Right kidney (tissue), 1 donor: ENCODE measurements around the gene TRPV5.
A peak's percentile ranks its signal among the peaks of the same experiment; 100 is the strongest.

Experiments
- DNase-seq: peaks from one replicate; pipeline ENCODE4 v3.0.0-alpha.2; 2016

Gene TRPV5

DNA sequence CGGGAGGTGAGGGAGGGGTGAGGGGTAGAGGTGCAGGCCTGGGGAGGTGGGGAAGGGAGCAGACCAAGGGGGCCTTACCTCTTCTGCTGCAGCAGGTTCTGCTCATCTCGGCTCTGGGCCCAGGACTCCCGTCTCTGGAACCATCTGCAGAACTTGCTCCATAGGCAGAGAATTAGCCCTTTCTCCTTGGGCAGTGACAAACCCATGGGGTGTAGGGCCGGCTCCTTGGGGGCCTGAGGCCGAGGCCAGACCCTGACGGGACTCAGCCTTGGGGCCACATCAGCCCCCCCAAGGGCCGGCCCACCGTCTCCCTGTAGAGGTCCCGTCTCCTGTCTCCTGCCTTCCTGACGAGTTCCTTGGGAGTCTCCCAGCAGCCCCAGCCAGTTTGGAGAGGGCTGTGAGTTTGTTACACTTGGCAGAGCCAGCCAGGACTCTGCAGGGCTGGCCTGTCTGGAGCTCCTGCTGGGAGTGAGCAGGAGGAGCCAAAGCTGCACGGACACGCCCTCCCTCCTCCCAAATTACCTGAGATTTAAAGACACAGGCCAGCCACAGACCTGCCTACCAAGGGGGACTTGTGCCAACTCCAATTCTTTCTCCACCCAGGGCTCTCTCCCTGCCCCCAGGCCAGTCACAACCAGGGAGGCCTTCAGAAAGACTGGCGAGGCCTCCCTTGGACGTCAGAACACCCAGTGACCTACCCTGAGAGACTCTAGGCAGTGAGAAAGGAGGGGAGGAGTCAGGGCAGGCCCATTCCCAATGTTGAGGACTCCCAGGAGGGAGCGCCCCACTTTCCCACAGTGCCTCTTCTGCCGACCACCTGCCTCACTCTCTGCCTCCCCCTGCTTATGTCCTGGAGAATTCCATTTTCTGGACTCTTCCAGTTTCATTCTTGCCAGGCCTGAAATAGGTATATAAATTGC is 48.0 kb downstream of the TRPV5 start, which contains the start of gene TRPV6:
Gene TRPV6, minus strand, starts transcription at position 435 of the 920 bp plus-strand sequence.
- peak; percentile 34 for DNase-seq

DNA sequence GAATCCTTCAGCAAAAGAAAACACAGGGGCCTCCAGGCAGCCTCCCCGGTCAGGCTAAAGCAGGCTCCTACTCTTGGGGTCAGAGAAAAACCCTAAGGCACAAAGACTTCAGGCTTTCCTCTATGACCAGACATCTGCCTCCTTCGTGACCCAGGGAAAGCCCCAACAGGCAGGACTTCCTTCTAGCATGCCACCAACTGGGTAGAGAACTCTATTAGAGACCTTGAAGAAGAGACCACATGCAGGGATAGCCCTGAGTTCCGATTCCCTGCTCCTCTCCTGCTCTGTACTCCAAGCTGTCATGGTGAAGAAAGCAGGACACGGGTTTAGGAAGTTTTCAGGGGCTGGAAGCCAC is 49.3 kb downstream of the TRPV5 start:
- no peak for DNase-seq

DNA sequence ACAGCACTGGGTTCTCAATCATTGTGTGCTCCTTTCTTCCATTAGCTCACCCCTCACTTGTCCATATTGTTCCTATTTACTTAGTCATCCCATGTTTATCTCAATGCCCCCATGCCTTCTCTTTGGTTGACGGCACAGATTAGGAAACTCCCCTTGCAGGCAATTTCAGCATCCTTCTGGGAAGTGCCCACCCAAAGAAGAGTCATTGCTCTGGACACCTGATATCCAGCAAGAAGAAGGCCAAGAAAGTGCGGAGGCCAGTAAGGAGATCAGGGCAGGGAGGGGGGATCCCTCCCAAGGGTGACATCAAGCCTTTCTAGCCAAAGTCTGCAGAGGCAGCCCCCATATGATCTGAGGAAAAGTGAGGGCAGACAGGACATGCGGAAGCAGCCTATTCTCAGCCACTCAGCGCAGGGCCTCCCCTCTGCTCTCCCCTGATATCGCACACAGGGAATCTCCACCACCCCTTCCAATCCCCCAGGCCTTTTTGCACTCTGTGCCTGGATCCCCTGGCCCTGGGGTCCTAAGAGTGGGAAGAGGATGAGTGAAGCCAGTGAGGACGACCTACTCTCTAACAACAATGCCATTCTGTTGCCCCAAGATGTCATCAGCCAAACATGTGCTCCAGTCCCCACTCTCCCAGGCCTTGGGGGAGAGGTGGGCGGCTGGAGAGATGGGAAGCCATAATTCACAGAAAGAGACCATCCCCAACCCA is 49.8 kb downstream of the TRPV5 start:
- no peak for DNase-seq

DNA sequence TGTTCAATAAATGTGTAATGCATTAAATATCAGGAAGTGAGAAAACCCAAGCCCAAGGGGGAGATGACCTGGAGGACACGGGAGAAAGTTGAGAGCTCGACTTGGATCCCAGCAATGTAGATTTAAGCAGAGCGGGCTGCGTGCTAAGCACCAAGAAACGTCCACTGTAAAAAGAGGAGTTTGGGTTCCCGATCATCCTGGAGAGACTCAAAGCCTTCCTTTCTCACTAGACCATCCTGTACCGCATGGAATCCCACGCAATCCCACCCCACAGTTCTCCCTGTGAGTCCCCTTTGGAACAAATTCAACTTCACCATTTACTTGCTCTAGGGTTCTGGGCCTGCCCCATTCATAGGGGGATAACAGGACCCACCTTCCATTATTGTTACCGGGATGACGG is 50.4 kb downstream of the TRPV5 start:
- no peak for DNase-seq

DNA sequence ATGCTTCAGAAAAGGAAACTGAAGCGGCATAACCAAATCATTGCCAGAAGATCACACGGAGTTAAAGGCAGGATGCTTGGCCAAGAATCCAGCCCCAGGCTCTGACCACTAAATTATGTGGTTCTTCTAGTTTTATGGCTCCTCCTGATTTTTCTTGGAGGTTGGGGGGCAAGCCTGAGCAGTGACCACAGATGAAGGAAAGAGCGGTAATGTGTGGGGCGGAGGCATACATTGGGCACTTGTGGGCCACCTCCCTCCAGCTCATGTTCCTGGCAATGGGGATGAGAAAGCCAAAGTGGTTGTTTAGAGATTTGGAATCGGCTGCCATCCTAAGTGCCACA is 51.2 kb downstream of the TRPV5 start:
- no peak for DNase-seq

DNA sequence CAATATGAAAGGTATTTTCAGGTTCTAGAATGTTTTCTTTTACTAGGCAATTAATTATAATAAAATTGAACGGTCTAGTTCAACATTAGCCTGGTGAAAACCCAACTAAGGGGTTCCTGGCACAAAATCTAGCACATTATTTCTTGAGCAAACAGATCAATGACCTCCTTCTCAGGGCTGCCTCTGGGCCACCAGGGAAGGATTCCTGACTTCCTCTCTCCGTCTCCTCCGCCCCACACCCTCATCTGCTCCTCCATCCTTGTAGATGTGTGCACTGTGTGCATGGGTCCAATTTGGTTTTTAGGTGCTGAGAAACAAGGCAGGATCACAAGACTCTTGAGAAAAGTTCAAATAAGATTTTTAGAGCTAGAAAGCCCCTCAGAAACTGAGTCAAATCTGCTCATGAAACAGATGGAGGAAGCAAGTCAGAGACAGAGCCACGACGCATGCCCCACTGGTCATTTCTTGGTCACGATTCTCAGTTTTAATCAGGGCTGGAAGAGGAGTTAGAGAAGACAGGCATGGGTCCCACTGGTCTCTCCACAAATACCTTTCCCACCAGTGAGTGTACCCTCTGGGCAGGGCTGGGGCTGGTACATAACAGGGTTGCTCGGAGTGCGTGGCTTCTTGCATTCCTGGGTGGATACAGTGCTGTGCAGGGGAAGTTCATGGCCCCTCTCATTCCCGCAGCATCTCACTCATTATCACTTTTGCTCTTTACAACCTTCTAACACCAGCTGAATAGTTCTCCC is 51.8 kb downstream of the TRPV5 start:
- no peak for DNase-seq

DNA sequence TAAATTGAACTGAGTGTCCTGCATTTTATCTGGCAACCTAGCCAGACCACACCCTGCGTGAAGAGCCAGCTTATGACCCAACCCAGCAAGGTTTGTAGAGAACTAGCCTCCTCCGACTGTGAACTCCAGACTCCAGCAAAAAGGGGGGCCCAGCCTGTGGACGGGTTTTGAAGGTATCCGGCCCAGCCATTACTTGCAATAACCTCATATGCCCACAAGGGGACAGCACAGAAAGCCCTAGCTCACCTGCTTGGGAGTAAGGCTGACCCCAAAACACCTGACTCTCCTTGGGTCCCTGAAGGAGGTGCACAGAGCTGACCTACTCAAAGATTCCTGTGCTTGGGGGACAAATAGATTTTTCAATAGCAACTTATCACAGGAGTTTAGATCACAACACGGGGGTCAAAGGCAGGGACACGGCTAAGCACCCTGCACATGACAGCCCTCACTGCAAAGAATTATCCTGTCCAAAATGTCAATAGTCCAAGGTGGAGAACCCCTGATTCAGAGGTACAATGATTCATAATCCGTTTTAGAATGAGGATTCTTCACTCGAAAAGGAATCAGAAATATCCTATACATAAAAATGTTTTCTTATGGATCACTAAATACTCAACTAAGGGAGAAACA is 52.6 kb downstream of the TRPV5 start:
- peak; percentile 28 for DNase-seq

DNA sequence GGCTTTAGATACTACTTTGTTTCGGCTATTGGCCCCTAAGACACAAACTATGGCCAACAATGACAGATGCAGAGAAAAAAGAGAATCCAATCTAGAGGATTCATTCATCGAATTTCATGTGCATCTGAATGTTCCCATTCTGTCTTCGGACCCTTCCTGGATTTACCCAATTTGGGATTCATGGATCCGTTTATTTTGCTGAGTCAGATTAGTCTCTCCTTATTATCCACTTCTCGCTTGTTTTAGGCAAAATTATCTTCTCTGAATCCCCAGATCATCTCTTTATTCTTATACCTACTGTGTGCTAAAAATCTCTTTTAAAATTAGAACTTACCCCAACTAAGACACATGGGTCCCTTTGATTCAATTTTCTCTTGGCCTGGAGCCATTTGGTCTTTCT is 54.5 kb downstream of the TRPV5 start:
- DNase-seq: no peak

DNA sequence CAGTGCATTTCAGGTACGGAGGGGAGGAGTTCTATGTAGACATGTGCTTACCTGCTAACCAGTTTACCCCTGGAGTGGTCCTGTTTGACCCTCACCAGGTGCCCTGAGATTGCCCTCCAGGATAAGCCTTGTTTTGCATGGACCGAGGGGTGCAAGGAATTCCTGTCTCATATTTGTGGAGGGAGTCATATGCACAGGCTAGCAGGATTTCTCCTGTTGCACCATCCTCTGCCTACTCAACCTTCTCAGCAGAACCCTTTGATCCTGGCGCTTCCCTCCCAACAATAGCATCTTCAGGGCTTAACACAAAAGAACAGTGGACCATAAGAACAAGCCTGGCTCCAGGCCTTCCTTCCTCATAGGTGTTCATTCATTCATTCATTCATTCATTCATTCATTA is 55.2 kb downstream of the TRPV5 start:
- DNase-seq: no peak

DNA sequence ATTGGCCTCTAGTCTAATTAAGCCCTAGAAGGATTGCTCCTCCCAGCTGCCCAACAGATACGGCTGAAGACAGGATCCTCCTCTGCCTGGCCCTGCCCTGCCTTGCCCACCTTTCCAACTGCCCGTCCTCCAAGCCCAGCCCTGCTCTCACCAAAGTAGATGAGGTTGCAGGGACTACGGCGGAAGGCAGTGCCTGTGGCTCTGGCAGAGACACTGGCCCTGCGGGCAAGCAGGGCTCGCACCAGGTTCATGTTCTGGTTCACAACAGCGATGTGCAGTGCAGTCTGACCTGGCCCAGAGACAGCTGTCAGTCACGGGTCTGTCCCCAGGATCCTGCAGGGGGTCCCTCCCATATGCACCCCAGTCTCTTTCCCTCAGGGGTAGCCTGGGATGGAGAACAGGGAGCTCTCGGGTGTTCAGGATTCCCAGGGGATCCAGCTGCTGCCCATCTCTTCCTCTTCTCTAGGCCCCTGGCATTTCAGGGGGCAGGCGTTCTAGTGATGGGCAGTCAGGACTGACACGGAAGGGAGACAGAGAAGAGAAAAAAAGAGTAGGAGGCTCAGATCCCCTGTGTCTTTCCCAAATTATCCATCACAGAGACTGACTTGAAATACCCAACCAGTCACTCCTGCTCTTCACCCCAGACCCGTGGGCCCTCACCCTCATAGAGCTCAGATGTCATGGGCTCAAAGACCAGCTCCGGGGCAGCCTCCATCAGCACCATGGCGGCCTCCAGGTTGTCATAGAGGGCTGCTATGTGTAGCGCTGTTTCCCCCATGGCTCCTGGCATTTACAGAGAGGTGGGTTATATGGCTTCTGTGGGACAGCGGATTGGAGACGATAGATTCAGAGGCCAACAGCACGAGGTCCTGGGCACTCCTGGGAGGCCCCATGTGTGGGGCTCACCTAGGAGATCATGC is 56.3 kb downstream of the TRPV5 start:
- no peak for DNase-seq

DNA sequence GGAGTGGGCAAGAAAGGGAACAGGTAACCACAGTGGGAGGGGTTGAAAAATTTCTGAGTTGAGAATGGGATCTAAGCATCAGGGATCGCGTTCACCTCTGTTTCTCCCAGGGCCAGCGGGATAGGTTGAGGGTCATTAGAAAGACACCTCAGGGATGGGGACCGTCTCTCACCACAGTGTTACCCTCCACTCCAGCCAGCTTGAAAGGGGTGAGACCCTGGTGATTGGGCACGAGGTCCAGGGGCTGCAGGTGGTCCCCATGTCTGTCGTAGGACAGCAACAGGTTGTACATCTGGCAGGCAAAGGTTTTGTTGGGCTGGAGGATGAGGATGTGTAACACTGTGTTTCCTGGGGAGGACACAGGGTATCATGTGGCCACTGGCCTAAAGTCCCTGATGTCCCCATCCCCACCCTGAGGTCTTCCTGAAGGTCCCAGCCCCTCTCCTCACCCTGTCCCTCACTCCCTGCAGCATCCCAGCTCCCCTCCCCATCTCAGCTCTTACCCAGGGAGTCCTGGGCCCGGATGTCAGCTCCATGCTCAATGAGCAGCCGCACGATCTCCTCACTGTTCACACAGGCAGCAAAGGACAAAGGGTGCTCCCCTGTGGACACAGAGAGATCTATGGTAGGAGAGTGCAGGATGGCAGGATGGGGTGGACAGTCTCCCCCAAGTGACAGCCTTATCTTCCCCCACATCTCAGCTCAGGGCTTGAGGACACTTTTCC is 57.1 kb downstream of the TRPV5 start:
- DNase-seq: no peak

DNA sequence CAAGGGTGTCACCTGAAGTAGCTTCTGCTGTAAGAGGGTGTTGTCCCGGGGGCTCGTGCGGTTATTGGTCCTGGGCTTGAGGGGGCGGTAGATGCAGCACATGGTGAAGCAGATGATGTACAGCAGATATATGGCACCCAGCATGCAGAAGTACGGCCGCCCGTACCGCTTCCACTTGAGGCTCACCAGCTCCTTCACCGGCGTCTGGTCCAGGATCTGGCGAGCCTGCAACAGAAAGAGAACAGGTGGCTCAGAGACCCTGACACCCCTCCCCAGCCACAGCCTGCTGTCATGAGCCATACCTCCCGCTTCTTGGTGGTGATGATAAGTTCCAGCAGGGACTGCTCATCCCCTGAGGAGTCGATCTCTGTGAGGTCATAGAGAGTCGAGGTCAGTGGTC is 58.1 kb downstream of the TRPV5 start:
- no peak for DNase-seq

DNA sequence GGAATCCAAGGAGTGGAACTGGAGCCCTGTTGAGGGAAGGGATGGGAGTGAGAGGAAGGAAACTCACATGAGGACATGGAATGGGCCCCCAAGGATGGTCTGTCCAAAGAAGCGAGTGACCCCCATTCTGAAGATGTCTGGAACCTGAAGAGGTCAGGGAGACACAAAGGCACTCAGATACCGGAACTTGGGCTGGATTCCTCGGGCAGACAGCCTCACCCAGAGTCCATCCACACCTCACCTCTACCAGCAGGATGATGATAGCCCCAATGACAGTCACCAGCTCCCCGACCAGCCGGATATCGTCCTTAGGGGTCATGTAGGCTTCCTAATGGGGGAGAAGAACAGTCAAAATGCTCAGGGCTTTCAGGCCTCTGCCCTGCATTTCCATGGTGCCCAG is 58.7 kb downstream of the TRPV5 start:
- DNase-seq: no peak

DNA sequence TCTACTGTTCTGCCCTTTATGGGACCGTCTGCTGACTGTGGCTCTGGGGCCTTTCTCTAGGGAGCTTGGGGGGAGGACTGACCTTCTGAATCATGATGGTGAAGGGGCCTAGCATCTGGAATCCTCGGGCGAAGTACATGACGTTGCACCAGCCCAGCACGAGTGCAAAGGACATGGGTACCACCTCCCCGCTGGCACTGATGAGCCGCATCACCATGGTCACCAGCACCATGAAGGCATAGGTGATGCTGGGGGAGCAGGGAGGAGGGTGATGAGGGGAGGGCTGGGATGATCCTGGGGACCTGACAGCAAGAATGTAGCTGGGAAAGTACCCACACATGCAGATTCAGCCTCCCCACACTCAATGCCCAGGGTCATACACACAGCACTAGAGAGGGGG is 59.1 kb downstream of the TRPV5 start:
- no peak for DNase-seq

DNA sequence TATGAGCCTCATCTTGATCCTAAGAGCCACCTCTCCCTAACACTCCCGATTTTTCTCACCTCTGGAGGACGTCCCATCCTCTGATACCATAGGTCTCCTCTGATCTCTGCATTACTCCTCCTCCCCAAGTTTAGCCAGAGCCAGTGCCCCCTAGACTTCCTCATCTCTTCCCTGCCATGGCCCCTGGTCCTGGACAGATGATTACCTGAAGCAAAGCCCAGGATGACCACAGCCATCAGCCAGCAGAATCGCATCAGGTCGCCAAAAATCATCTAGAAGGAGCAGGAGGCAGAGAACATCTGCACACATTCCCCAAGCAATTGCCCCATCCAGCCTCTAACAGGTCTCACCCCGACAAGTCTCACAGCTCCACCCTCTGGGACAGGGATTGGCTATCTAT is 59.7 kb downstream of the TRPV5 start:
- DNase-seq: no peak

DNA sequence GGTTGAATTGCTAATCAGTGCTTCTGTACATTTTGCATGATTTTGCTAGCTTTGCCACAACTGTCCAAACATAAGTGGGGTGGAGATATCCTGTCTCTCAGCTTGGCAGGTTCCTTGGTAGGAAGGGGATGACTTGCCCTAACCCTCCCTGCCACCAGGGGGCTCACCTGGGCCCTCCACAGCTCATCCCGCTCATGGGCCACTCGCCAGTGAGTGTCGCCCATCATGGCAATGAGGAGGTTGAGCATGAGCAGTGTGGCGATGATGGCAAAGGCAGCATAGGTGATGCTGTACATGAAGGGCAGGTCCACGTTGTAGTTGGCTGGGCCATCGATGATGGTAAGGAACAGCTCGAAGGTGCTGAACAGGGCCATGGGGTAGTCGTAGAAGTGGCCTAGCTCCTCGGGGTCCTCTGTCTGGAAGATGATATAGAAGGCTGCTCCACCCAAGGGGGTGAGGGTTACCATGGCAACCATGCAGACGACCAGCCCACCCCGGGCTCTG is 60.2 kb downstream of the TRPV5 start:
- DNase-seq: no peak

DNA sequence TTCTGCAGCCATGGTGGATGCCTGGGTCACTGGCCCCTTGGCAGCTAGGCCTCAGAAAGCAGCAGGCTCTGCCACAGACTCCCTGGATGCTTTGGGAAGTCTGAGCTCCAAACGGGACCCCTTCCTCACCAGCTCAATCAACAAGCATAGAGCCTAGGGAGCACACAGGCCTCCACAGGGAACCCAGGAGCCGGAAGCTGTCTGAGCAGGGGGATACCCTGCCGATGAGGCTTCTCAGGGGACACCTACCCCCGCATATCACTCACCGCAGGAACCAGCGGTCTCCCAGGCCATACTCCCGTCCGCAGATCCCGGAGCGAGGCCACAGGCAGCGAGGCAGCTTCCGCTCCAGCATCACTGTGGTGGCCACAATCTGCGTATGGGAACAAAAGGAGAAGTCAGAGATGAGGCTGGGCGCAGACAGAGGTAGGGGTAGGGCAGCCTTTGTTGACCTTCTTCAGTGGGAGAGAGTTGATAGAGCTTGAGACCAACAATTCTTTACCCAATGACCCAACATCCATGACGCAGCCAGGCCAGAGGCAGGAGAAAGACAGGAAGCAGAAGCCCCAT is 61.4 kb downstream of the TRPV5 start:
- DNase-seq: no peak

DNA sequence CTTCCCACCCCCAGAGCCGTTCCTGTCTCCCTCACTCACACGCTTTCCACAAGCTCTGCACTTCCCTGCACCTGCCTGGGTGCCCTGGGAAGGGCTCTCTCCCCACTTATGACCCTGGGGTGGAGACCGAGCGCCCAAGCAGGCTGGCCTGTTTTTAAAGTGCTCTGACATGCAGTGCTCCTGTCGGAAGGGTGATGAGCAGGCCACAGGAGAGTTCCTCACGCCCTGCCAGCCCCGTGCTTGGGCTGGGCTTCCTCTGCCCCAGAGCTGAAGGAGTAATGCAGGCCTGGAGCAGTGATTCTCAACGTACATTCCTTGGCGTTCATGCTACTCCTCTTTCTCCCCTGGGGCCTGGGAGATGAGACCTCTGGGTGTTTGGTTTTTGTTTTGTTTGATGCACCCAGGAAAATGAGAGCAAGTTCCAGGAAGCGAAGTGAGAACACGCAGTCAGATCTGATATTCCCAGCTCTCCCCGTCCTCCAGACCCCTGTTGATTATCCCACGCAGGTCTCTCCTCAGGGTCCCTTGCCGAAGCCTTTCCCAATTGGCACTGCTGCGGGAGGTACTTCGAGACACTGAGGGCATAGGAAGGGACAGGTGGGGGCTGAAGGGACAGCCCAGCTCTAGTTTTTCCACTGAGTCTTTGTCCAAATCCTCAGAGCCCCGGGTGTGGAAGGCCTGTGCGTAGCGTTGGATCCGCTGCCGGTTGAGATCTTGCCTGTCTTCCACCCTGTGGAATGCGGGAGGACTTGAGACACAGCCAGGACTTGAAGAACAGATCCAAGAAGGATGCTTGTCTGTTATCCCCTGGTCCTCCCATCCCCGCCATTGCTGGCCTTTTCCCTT is 62.1 kb downstream of the TRPV5 start:
- no peak for DNase-seq

DNA sequence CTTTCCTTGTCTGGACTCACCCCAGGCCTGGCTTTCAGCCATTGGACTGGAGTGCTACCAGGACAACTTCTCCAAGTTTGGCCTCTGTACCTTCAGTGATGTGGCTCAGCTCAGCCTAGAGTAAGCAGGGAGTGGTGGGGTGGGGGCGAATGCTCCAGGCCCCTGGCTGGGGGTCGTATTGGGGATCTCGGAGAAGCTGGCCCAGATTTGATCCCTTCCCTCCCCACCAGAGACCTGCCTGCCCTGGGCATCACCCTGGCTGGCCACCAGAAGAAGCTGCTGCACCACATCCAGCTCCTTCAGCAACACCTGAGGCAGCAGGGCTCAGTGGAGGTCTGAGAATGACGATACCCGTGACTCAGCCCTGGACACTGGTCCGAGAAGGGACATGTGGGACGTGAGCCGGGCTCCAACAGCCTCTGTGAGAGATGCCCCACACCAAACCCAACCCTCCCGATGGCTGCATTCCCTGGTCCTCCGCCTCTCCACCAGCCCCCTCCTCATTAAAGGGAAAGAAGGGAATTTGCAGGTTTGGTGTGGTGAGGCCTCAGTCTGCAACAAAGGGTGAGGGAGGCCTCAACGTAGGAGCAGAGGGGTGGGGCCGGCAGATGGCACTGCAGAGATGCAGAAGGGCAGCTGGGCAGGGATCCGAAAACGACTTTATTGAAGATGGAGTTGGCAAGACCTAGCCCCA is 62.8 kb downstream of the TRPV5 start:
- DNase-seq: no peak
